ENCODE results near the gene APBB2.

GRCh38 chr4:40789771-40790170, 424.6 kb downstream of the APBB2 start:
- TF ChIP-seq CTCF (IDR thresholded peaks at IDR 0.05) (no peak), POLR2AphosphoS5 (IDR thresholded peaks at IDR 0.05) (no peak), POLR2A (IDR thresholded peaks at IDR 0.05) (no peak)

All from prostate gland (tissue), 2 donors.